ENCODE measurements around the gene LSM2.

Gene LSM2

DNA sequence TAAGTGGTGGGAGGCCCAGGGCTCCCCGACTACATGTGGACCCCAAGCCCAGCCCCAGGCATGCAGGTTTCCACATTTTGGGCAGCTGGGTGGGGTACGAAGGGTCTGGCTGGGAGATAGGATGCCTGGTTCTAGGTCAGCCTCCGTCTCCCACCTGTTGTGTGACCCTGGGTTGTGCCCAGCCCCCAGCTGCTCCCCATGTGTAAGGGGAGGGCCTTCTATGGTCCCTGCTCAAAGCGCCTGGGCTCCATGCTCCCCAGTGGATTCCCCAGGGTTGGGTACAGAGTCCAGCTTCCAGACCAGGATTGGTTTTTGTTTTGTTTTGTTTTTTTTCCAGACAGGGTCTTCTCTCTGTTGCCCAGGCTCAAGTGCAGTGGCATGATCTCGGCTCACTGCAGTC, 28.6 kb downstream of the LSM2 start:
- H3K9me3 ChIP-seq (ENCODE audit: control insufficient read depth in 5 of 5, low read length in 5 of 5), result no peaks in the 10 kb centered on the region
- H3K36me3 ChIP-seq (ENCODE audit: control insufficient read depth in 5 of 5, insufficient read depth in 5 of 5, low read length in 5 of 5), result peaks cover 0 to 56% (median 53%) of the 10 kb centered on the region in 5 donors
- peaks cover 0 to 11% (median 8%) of the 10 kb centered on the region in 5 donors for H3K4me1 ChIP-seq (ENCODE audit: control insufficient read depth in 5 of 5, insufficient read depth in 5 of 5, low read length in 5 of 5)
- H3K4me3 ChIP-seq (ENCODE audit: low read depth in 1 of 5, low read length in 5 of 5), result no peak overlapping the region
- no peak overlapping the region for H3K27ac ChIP-seq (ENCODE audit: low read depth, low read length)
- no peaks in the 10 kb centered on the region for H3K27me3 ChIP-seq (ENCODE audit: control insufficient read depth in 5 of 5, insufficient read depth in 4 of 5, low read length in 5 of 5)
- H3K9ac ChIP-seq (ENCODE audit: low read length in 5 of 5), result no peak overlapping the region

GRCh38 chr6:31777667-31778050, 29.1 kb downstream of the LSM2 start:
- Histone ChIP-seq H3K4me1 (ENCODE audit: control insufficient read depth in 5 of 5, insufficient read depth in 5 of 5, low read length in 5 of 5) (peaks cover 0 to 14% (median 8%) of the 10 kb centered on the region in 5 donors), H3K9me3 (ENCODE audit: control insufficient read depth in 5 of 5, low read length in 5 of 5) (no peaks in the 10 kb centered on the region), H3K4me3 (ENCODE audit: low read depth in 1 of 5, low read length in 5 of 5) (no peak overlapping the region), H3K9ac (ENCODE audit: low read length in 5 of 5) (peak overlapping the region in 1 of 5 donors; percentile 35), H3K27me3 (ENCODE audit: control insufficient read depth in 5 of 5, insufficient read depth in 4 of 5, low read length in 5 of 5) (no peaks in the 10 kb centered on the region), H3K36me3 (ENCODE audit: control insufficient read depth in 5 of 5, insufficient read depth in 5 of 5, low read length in 5 of 5) (peaks cover 0 to 51% (median 47%) of the 10 kb centered on the region in 5 donors), H3K27ac (ENCODE audit: low read depth, low read length) (no peak overlapping the region)

DNA sequence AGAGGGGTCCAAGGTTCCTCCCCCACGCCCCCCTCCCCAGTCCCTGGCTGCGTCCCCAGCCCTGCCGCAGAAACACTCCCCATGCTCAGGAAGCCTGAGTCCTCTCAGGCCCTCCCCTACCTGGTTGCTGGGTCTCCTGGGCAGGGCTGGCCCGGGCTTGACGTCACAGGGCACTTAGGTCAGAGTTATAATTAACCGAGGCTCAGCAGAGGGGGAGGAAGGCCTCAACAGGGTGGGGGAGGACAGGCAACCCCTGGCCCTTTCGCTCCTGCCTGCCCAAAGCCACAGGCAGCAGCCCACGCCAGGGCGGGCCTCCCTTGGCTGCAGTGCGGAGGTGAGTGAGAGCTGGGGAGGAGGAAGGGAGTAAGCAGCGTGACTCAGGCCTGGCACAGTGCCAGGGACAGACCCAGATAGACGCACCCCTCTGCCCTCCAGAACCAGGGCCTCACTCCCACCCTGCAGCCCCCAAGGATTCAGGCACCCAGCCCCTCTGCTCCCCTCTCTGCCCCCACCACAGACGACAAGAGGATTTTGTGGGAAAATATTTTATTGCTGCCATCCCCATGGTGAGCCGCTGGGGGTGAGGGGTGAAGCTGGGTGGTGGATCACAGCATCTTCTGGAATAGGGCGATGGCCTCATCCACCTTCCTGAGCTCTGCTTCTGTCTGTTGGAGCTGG, 29.6 kb downstream of the LSM2 start, which contains the start of gene VWA7:
VWA7 (minus strand) TSS at position 340 of the 678 bp plus-strand sequence. CDS start 549 bp downstream, outside the sequence.
- H3K4me1 ChIP-seq (ENCODE audit: control insufficient read depth in 5 of 5, insufficient read depth in 5 of 5, low read length in 5 of 5), result peaks cover 0 to 14% (median 8%) of the 10 kb centered on the region in 5 donors
- H3K9ac ChIP-seq (ENCODE audit: low read length in 5 of 5), result peak within 1 kb of the TSS in 1 of 5 donors; percentile 35
- peaks cover 0 to 46% (median 42%) of the 10 kb centered on the region in 5 donors for H3K36me3 ChIP-seq (ENCODE audit: control insufficient read depth in 5 of 5, insufficient read depth in 5 of 5, low read length in 5 of 5)
- H3K4me3 ChIP-seq (ENCODE audit: low read depth in 1 of 5, low read length in 5 of 5), result peak within 1 kb of the TSS in 1 of 5 donors; percentile 3
- no peaks in the 10 kb centered on the region for H3K27me3 ChIP-seq (ENCODE audit: control insufficient read depth in 5 of 5, insufficient read depth in 4 of 5, low read length in 5 of 5)
- no peak within 1 kb of the TSS for H3K27ac ChIP-seq (ENCODE audit: low read depth, low read length)
- H3K9me3 ChIP-seq (ENCODE audit: control insufficient read depth in 5 of 5, low read length in 5 of 5), result no peaks in the 10 kb centered on the region

DNA sequence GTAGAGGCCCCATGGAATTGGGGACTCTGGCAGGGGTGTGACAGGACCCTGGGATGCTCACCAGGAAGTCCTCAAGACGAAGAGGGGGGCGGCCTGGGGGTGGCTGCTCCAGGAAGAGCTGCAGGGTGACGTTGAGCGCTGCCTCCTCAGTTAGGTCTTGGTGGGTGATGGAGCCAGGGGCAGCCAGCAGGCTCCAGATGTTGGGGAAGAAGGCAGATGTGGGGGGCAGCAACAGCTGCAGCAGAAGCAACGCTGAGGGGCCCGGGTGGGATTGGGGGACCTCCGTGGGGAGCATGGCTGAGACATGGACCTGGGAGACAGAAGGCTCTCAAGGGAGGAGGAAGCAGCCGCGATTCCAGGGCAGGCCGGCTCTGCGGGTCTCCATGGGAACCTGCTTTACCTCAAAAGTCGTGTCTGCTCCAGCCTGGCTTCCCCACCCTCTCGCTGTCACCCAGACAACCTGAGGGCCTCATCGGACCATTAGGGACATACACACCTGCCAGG, 30.2 kb downstream of the LSM2 start:
- no peak overlapping the region for H3K9ac ChIP-seq (ENCODE audit: low read length in 5 of 5)
- H3K4me1 ChIP-seq (ENCODE audit: control insufficient read depth in 5 of 5, insufficient read depth in 5 of 5, low read length in 5 of 5), result peaks cover 0 to 14% (median 8%) of the 10 kb centered on the region in 5 donors
- H3K27me3 ChIP-seq (ENCODE audit: control insufficient read depth in 5 of 5, insufficient read depth in 4 of 5, low read length in 5 of 5), result no peaks in the 10 kb centered on the region
- peaks cover 0 to 40% (median 36%) of the 10 kb centered on the region in 5 donors for H3K36me3 ChIP-seq (ENCODE audit: control insufficient read depth in 5 of 5, insufficient read depth in 5 of 5, low read length in 5 of 5)
- peak overlapping the region in 1 of 5 donors; percentile 3 for H3K4me3 ChIP-seq (ENCODE audit: low read depth in 1 of 5, low read length in 5 of 5)
- H3K27ac ChIP-seq (ENCODE audit: low read depth, low read length), result no peak overlapping the region
- no peaks in the 10 kb centered on the region for H3K9me3 ChIP-seq (ENCODE audit: control insufficient read depth in 5 of 5, low read length in 5 of 5)

GRCh38 chr6:31775633-31776484, 30.9 kb downstream of the LSM2 start:
- Histone ChIP-seq H3K27ac (ENCODE audit: low read depth, low read length) (no peak overlapping the region), H3K36me3 (ENCODE audit: control insufficient read depth in 5 of 5, insufficient read depth in 5 of 5, low read length in 5 of 5) (peaks cover 0 to 33% (median 29%) of the 10 kb centered on the region in 5 donors), H3K4me3 (ENCODE audit: low read depth in 1 of 5, low read length in 5 of 5) (no peak overlapping the region), H3K9ac (ENCODE audit: low read length in 5 of 5) (no peak overlapping the region), H3K9me3 (ENCODE audit: control insufficient read depth in 5 of 5, low read length in 5 of 5) (no peaks in the 10 kb centered on the region), H3K4me1 (ENCODE audit: control insufficient read depth in 5 of 5, insufficient read depth in 5 of 5, low read length in 5 of 5) (peaks cover 0 to 14% (median 8%) of the 10 kb centered on the region in 5 donors), H3K27me3 (ENCODE audit: control insufficient read depth in 5 of 5, insufficient read depth in 4 of 5, low read length in 5 of 5) (no peaks in the 10 kb centered on the region)

- H3K9ac ChIP-seq (ENCODE audit: low read length in 5 of 5), result no peak overlapping the region
- H3K36me3 ChIP-seq (ENCODE audit: control insufficient read depth in 5 of 5, insufficient read depth in 5 of 5, low read length in 5 of 5), result peaks cover 0 to 27% (median 22%) of the 10 kb centered on the region in 5 donors
- no peak overlapping the region for H3K27ac ChIP-seq (ENCODE audit: low read depth, low read length)
- no peak overlapping the region for H3K4me3 ChIP-seq (ENCODE audit: low read depth in 1 of 5, low read length in 5 of 5)
- H3K27me3 ChIP-seq (ENCODE audit: control insufficient read depth in 5 of 5, insufficient read depth in 4 of 5, low read length in 5 of 5), result no peaks in the 10 kb centered on the region
- H3K9me3 ChIP-seq (ENCODE audit: control insufficient read depth in 5 of 5, low read length in 5 of 5), result no peaks in the 10 kb centered on the region
- peaks cover 0 to 14% (median 8%) of the 10 kb centered on the region in 5 donors for H3K4me1 ChIP-seq (ENCODE audit: control insufficient read depth in 5 of 5, insufficient read depth in 5 of 5, low read length in 5 of 5)
These were observed 31.6 kb downstream of the LSM2 start for GRCh38 chr6:31775184-31775583.

DNA sequence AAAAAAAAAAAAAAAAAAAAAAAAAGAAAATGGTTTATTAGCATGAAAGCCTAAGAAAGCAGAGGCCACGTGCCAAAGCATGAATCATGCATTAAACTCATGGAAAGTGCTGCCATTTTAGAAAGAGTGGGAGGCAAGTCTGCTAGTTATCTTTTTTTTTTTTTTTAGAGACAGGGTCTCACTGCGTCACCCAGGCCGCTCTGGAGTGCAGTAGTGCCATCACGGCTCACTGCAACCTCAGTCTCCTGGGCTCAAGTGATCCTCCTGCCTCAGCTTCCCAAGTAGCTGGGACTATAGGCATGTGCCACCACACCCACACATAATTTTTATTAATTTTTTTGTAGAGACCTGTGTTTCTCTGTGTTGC, 34.8 kb downstream of the LSM2 start:
- H3K9ac ChIP-seq (ENCODE audit: low read length in 5 of 5), result no peak overlapping the region
- no peaks in the 10 kb centered on the region for H3K36me3 ChIP-seq (ENCODE audit: control insufficient read depth in 5 of 5, insufficient read depth in 5 of 5, low read length in 5 of 5)
- H3K9me3 ChIP-seq (ENCODE audit: control insufficient read depth in 5 of 5, low read length in 5 of 5), result no peaks in the 10 kb centered on the region
- no peaks in the 10 kb centered on the region for H3K27me3 ChIP-seq (ENCODE audit: control insufficient read depth in 5 of 5, insufficient read depth in 4 of 5, low read length in 5 of 5)
- H3K27ac ChIP-seq (ENCODE audit: low read depth, low read length), result no peak overlapping the region
- no peak overlapping the region for H3K4me3 ChIP-seq (ENCODE audit: low read depth in 1 of 5, low read length in 5 of 5)
- H3K4me1 ChIP-seq (ENCODE audit: control insufficient read depth in 5 of 5, insufficient read depth in 5 of 5, low read length in 5 of 5), result peaks cover 0 to 27% (median 10%) of the 10 kb centered on the region in 5 donors

DNA sequence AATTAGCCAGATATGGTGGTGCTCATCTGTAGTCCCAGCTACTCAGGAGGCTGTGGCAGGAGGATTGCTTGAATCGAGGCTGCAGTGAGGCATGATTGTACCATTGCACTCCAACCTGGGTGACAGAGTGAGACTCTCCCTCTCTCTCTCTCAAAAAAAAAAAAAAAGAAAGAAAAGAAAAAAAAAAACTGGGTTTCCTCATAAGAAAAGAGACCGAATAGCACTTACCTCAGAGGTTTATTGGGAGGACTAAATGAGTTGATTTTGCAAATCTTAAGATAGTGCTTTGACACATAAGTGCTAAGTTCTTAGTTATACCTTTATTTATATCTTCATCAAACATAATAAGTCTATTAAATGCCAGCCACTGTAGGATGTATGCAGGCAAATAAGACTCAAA, 35.9 kb downstream of the LSM2 start:
- H3K9me3 ChIP-seq (ENCODE audit: control insufficient read depth in 5 of 5, low read length in 5 of 5), result no peaks in the 10 kb centered on the region
- no peak overlapping the region for H3K27ac ChIP-seq (ENCODE audit: low read depth, low read length)
- H3K9ac ChIP-seq (ENCODE audit: low read length in 5 of 5), result no peak overlapping the region
- H3K27me3 ChIP-seq (ENCODE audit: control insufficient read depth in 5 of 5, insufficient read depth in 4 of 5, low read length in 5 of 5), result no peaks in the 10 kb centered on the region
- peaks cover 2 to 30% (median 14%) of the 10 kb centered on the region in 5 donors for H3K4me1 ChIP-seq (ENCODE audit: control insufficient read depth in 5 of 5, insufficient read depth in 5 of 5, low read length in 5 of 5)
- H3K4me3 ChIP-seq (ENCODE audit: low read depth in 1 of 5, low read length in 5 of 5), result no peak overlapping the region
- no peaks in the 10 kb centered on the region for H3K36me3 ChIP-seq (ENCODE audit: control insufficient read depth in 5 of 5, insufficient read depth in 5 of 5, low read length in 5 of 5)

DNA sequence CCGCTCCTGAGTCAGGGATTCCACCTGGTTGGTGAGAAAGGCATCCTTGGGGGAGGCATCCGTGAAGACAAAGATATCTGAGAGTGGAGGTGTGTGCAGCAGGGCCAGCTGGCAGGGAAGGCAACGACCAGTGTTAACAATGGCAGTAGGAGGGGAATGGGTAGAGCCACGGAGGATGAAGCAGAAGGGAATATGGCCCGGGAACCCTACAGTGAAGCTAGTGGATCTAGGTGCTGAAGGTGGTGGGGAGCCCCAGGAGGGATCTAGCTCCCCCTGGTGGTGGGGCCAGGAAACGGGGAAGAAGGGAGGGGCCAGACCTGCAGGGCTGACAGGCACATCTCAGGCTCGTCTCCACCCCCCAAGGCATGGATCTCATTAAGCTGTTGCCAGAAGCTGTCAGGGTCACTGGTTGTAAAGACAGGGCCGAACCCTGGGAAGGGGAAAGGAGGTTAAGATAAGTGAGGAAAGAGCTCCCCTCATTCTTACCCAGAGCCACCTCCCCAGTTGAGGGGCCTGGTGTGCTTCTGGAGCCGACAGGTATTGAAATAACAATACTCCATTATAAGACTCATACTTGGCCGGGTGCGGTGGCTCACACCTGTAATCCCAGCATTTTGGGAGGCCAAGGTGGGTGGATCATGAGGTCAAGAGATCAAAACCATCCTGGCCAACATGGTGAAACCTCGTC, 36.9 kb downstream of the LSM2 start:
- H3K4me1 ChIP-seq (ENCODE audit: control insufficient read depth in 5 of 5, insufficient read depth in 5 of 5, low read length in 5 of 5), result peaks cover 2 to 30% (median 15%) of the 10 kb centered on the region in 5 donors
- no peaks in the 10 kb centered on the region for H3K9me3 ChIP-seq (ENCODE audit: control insufficient read depth in 5 of 5, low read length in 5 of 5)
- no peak overlapping the region for H3K27ac ChIP-seq (ENCODE audit: low read depth, low read length)
- no peaks in the 10 kb centered on the region for H3K36me3 ChIP-seq (ENCODE audit: control insufficient read depth in 5 of 5, insufficient read depth in 5 of 5, low read length in 5 of 5)
- H3K4me3 ChIP-seq (ENCODE audit: low read depth in 1 of 5, low read length in 5 of 5), result no peak overlapping the region
- H3K9ac ChIP-seq (ENCODE audit: low read length in 5 of 5), result no peak overlapping the region
- no peaks in the 10 kb centered on the region for H3K27me3 ChIP-seq (ENCODE audit: control insufficient read depth in 5 of 5, insufficient read depth in 4 of 5, low read length in 5 of 5)
